GM12801 (cell line): ENCODE data around the gene HMGN1.

Source experiments
- TF ChIP-seq, protein P1 (sequence below): IDR thresholded peaks from one replicate; pipeline ENCODE4 v1.5.1; 2011; ENCODE audit warnings: control low read depth; ENCODE audit not compliant: insufficient read length; ENCODE audit errors: extremely low read depth

The HMGN1 gene, protein sequence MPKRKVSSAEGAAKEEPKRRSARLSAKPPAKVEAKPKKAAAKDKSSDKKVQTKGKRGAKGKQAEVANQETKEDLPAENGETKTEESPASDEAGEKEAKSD

DNA sequence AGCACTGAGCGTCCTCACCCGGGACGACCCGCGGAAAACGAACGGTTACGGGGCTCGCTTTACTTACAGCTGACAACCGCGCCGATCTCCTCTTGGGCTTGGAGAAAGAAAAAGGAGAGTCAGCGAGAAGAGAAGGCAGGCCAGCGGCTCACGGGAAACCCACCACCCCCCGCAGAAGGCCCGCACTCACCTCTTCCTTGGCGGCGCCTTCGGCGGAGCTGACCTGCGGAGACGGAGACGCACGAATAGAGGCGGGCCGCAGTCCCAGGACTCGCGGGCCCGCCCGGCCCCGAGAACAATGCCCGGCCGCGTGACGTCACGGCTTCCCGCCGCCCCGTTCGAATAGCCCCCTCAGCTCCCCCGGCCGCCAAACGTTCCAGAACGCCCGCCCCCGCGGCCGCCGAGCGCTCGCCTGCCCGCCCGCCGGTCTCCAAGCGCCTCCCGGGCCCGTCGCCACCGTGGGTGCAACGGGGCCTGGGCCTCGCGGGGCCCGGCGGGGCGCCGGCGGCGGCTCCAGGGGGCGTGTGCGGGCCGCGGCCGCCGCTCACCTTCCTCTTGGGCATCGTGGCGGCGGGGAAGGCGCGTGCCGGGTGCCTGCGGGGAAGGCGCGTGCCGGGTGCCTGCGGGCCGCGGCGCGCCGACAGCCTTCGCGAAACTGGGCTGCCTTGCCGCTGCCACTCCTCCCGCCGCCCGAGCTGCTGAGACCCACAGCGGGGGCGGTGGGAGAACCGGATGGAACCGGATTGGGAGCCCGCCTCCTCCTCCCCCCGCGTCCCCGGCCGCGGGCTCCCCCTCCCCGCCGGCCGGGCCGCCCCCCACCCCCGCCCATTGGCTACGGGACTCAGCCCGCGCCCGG lies at the start of gene HMGN1:
Gene HMGN1 (minus strand): TSS at position 734 of the 856 bp plus-strand sequence. CDS start 171 bp downstream, at position 563.
- TF ChIP-seq, protein P1, sequence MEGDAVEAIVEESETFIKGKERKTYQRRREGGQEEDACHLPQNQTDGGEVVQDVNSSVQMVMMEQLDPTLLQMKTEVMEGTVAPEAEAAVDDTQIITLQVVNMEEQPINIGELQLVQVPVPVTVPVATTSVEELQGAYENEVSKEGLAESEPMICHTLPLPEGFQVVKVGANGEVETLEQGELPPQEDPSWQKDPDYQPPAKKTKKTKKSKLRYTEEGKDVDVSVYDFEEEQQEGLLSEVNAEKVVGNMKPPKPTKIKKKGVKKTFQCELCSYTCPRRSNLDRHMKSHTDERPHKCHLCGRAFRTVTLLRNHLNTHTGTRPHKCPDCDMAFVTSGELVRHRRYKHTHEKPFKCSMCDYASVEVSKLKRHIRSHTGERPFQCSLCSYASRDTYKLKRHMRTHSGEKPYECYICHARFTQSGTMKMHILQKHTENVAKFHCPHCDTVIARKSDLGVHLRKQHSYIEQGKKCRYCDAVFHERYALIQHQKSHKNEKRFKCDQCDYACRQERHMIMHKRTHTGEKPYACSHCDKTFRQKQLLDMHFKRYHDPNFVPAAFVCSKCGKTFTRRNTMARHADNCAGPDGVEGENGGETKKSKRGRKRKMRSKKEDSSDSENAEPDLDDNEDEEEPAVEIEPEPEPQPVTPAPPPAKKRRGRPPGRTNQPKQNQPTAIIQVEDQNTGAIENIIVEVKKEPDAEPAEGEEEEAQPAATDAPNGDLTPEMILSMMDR: no peak

DNA sequence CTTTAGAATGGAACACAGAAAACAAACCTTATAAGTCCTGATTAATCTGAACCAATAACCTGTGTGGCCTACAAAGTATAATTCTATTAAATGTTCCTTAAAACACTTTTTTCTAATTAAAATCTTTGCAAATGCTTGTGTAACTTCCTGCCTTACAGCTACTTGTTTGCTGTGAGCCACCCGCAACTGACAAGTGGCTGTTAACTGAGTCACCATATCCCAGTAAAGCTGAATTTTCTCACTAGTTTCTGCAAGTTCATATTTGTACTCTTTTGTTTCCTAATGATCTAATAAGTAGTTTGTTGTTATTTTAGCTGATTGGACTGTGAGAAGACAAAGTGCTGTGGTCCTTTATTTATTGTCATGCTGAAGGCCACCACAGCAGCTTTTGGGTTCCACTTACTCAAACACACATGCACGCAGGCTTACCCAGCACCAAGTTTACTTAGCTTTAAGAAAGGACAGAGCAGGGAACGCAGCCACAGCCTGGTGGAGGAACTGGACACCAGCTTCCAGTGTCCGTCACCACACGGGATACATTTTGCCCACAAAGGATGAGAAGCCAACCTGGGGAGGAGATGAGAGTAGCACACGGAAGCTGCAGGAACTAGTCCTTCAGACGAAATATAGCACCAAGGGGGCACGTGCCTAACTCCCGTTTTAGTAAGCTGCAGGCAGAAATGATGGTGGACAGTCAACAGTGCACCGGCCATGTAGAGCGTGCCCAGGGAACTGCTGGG lies 48.9 kb upstream of the HMGN1 start:
- TF ChIP-seq, protein P1: no peak

DNA sequence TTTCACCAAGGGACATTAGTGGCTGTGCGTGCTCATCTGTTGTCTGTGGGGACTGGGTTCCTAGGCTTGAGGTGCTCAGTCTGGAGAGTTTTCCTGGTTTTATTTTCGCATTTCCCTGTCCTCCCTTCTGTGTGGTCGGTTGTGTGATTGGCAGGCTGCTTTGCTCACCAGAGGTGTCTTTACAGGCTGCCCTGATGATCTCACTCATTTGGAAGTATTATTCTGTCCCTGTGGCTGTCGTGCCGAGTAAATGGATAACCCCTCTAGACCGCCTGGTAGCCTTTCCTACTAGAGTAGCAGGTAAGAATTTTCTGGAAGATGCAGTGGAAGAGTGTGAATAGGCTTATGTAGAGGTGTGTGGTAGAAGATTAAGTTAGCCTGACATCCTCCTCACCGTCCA lies 44.1 kb upstream of the HMGN1 start:
- TF ChIP-seq, protein P1: no peak

DNA sequence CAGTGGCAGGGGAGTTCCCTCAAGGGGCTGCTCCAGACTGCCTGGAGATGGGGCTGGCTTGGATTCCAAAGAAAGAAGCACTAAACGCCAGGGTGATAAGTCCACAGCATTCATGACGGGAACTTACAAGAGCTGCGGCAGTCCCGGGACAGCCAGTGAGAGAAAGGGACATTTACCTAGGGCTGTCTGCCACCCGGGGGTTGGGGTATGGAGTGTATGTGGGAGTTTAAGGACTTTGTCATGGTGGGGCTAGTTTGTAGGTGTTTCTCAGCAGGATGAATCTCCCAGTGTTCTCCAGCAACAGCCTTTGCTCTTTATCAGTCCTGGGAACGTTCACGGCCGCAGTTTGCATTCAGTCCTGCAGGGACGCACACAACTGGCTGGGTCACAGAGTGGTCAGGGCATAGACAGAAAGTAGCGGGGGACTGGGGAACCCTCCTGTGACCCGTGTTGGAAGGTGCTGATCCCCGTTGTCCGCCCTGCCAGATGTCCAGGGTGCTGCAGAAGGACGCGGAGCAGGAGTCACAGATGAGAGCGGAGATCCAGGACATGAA lies 41.4 kb upstream of the HMGN1 start:
- TF ChIP-seq, protein P1: no peak

DNA sequence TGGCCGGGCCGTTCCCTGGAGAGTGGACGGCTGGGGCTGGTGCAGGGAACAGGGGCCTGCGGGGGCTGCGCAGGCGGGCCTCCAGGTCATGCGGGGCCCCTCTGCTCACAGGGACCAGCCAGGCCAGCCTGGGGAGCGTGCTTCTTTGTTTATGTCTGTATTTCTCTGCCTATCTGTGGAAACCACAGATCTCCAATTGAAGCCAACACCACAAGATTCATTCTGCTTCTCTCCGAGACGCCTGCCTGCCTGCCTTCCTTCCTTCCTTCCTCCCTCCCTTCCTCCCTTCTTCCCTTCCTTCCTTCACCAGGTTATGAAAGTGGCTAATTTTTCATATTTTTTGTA lies 39.9 kb upstream of the HMGN1 start:
- TF ChIP-seq, protein P1: no peak

DNA sequence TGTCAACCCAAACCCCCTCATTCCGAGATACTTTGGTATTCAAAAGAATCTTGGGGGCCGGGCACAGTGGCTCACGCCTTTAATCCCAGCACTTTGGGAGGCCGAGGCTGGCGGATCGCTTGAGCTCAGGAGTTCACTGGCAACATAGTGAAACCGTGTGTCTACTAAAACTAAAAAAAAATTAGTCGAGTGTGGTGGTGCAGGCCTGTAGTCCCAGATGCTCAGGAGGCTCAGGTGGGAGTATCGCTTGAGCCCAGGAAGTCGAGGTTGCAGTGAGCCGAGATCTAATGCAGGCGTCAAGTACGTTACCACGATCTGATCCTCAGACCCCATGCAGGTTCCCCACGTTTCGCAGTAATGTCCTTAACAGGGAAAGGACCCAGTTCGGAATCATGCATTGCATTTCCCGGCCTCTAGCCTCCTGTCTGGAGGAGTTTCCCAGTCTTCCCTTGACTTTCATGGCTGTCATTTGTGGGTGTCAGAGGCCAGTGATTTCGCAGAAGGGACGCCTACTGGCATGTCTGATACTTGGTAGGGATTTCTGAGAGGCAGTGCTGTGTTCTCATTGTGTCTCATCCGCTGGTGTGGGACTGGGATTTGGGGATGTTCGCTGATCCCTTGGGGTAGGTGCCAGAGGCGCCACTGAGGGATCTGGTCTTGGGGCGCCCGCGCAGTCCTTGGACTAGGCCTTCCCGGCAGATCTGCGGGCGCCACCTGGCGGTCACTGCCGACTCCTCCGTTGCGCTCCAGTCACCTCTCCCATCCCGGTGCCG lies 39.3 kb upstream of the HMGN1 start:
- TF ChIP-seq, protein P1: no peak
